Activated naive CD8-positive, alpha-beta T cell treated with anti-CD3 and anti-CD28 coated beads, Interleukin-2, amount 50 U/mL, for 24 hours (primary cell): ENCODE measurements around the gene CCP110.

Experiments used
- ATAC-seq: fragments of 150-1000 bp; cut with Tn5 transposase; one replicate; pipeline ENCODE4 v1.10.0; 2021
- DNase-seq: peaks from one replicate; pipeline ENCODE4 v3.0.0; 2021
- H3K27ac Mint-ChIP-seq: one replicate; pipeline ENCODE4 v1.8.0; 2021; ENCODE audit warnings: mild to moderate bottlenecking, mixed read lengths
- H3K27me3 Mint-ChIP-seq: one replicate; pipeline ENCODE4 v1.8.0; 2021; ENCODE audit warnings: mixed read lengths
- H3K36me3 Mint-ChIP-seq: one replicate; pipeline ENCODE4 v1.8.0; 2021; ENCODE audit warnings: low read depth, mixed read lengths
- H3K4me1 Mint-ChIP-seq: one replicate; pipeline ENCODE4 v1.8.0; 2021; ENCODE audit warnings: mixed read lengths
- H3K4me3 Mint-ChIP-seq: one replicate; pipeline ENCODE4 v1.8.0; 2021; ENCODE audit warnings: mild to moderate bottlenecking, moderate library complexity, mixed read lengths
- H3K9me3 Mint-ChIP-seq: one replicate; pipeline ENCODE4 v1.8.0; 2021; ENCODE audit warnings: mixed read lengths

The CCP110 gene

GRCh38 chr16:19588661-19589060 is 64.9 kb downstream of the CCP110 start:
- DNase-seq (no peak), ATAC-seq (peak; percentile 88)
- Mint-ChIP-seq H3K36me3 (peaks cover 34% of the 10 kb centered on the region), H3K27ac (peak overlapping the region; percentile 70), H3K27me3 (no peaks in the 10 kb centered on the region), H3K9me3 (no peaks in the 10 kb centered on the region), H3K4me3 (peak overlapping the region; percentile 17), H3K4me1 (peaks cover 34% of the 10 kb centered on the region)

- peaks cover 30% of the 10 kb centered on the region for H3K36me3 Mint-ChIP-seq
- H3K27me3 Mint-ChIP-seq, result no peaks in the 10 kb centered on the region
- peak overlapping the region; percentile 14 for H3K4me3 Mint-ChIP-seq
- no peaks in the 10 kb centered on the region for H3K9me3 Mint-ChIP-seq
- H3K4me1 Mint-ChIP-seq, result peaks cover 30% of the 10 kb centered on the region
- DNase-seq (no peak), ATAC-seq (peak; percentile 37)
- peak overlapping the region; percentile 70 for H3K27ac Mint-ChIP-seq
Observed at GRCh38 chr16:19589106-19589505, 65.4 kb downstream of the CCP110 start.

DNA sequence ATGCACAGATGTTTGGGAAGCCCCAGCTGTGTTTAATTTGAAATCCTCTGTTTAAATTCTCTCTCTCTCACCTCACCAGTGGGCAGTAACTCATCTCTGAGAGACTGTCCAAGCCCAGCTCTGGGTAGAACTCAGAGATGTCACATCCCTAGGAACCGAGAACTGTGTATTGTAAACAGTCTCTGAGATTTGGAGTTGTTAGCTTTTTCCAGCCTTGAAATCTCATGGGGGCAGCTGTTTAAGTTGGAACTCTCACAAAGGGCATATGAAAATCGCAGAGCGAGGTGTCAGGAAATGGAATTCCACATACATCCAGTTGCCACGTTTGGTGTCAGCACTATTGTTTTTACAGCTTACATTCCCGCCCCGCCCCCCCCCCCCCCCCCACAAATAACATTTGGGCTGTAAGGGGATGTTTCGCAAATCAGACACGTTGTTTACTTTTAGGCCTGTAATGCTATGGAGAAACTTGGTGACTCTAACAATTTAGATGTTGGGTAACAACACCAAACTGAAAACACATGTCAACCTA is 66.1 kb downstream of the CCP110 start:
- Mint-ChIP-seq H3K4me1 (peaks cover 24% of the 10 kb centered on the region), H3K4me3 (no peak overlapping the region), H3K9me3 (no peaks in the 10 kb centered on the region), H3K27me3 (no peaks in the 10 kb centered on the region), H3K27ac (peak overlapping the region; percentile 23), H3K36me3 (peaks cover 27% of the 10 kb centered on the region)
- DNase-seq, result no peak
- ATAC-seq, result no peak

- Mint-ChIP-seq H3K4me1 (no peaks in the 10 kb centered on the region), H3K27ac (no peak overlapping the region), H3K36me3 (peaks cover 23% of the 10 kb centered on the region), H3K4me3 (no peak overlapping the region), H3K9me3 (no peaks in the 10 kb centered on the region), H3K27me3 (no peaks in the 10 kb centered on the region)
- ATAC-seq (no peak), DNase-seq (no peak)
Observed at GRCh38 chr16:19595043-19595767, 71.5 kb downstream of the CCP110 start.

DNA sequence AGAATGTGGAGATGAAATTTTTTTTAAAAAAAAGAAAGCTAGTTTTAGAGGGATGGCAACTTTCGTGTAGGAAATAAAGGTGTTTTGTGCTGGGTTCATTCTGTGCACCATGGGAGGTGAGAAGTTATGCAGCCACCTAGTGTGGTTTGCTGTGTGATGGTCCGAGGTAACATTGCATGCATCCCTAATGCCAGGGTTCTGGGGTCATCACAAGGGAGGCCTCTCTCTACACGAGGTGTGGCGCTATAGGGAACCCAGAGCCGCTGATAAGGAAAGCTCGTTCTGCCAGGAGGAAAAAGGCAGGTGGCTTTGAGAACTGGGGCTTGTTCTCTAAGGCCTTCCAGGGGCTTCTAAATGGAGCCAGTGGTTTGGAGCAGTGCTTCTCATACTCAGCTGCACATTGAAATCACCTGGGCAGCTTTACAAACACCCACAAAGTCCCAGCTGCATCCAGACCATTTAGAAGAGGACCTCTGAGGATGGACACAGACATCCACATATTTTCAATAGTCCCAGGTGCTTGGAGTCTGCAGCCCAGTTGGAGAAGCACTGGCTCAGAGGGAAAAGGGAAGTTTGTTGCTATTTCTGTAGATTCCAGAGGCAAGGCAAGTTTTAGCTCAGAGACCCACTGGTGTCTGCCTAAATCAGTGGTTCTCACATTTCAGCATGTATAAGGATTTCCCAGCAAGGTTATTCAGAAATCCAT is 75.2 kb downstream of the CCP110 start:
- no peak for DNase-seq
- H3K27me3 Mint-ChIP-seq, result no peaks in the 10 kb centered on the region
- H3K4me1 Mint-ChIP-seq, result no peaks in the 10 kb centered on the region
- no peak for ATAC-seq
- H3K36me3 Mint-ChIP-seq, result peaks cover 30% of the 10 kb centered on the region
- no peak overlapping the region for H3K4me3 Mint-ChIP-seq
- no peak overlapping the region for H3K27ac Mint-ChIP-seq
- H3K9me3 Mint-ChIP-seq, result no peaks in the 10 kb centered on the region

- DNase-seq (no peak), ATAC-seq (no peak)
Observed at GRCh38 chr16:19599968-19600716, 76.4 kb downstream of the CCP110 start.

GRCh38 chr16:19601083-19601976 is 77.6 kb downstream of the CCP110 start:
- H3K4me3 Mint-ChIP-seq, result no peak overlapping the region

More at GRCh38 chr16:19599968-19600716, 76.4 kb downstream of the CCP110 start:
- H3K4me1 Mint-ChIP-seq, result no peaks in the 10 kb centered on the region
- no peak overlapping the region for H3K4me3 Mint-ChIP-seq
- H3K9me3 Mint-ChIP-seq, result no peaks in the 10 kb centered on the region
- H3K27me3 Mint-ChIP-seq, result no peaks in the 10 kb centered on the region
- peaks cover 33% of the 10 kb centered on the region for H3K36me3 Mint-ChIP-seq
- H3K27ac Mint-ChIP-seq, result no peak overlapping the region

More at GRCh38 chr16:19601083-19601976, 77.6 kb downstream of the CCP110 start:
- Mint-ChIP-seq H3K36me3 (peaks cover 42% of the 10 kb centered on the region), H3K27ac (no peak overlapping the region), H3K4me1 (no peaks in the 10 kb centered on the region), H3K27me3 (no peaks in the 10 kb centered on the region), H3K9me3 (no peaks in the 10 kb centered on the region)
- peak; percentile 12 for DNase-seq
- ATAC-seq, result no peak
